Measurements from ENCODE around the gene REXO2.
A peak's percentile ranks its signal among the peaks of the same experiment; 100 is the strongest.

Gene REXO2

DNA sequence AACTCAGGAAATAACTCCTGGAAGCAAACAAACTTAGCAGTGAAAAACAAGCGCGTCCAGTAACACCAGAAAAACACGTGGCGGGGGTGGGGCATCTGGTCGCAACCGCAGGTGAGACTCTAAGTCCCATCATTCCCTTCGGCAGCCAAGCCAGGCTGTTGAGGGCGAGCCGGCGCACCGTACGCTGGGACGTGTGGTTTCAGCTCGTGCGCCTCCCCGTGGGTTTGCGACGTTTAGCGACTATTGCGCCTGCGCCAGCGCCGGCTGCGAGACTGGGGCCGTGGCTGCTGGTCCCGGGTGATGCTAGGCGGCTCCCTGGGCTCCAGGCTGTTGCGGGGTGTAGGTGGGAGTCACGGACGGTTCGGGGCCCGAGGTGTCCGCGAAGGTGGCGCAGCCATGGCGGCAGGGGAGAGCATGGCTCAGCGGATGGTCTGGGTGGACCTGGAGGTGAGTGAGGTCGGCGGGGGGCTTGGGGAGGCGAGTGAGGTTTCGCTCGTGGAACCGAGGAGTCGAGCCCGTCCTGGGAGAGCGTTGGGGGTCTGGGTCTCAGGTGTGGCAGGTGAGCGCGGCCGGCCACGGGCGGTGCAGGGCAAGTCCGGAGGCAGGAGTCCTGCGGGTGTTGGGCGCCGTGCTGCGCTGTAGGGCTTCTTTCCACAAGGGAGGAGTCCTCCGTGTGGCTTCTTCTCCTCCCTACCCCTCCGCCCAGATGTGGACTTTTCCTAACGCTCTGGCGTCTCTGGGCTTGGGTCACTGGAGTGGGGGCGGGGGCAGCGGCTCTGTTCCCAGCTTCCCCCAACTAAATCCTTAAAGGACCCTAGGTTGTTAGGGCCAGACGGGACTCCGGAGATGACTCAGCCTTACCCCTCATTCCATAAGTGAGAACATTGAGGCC, at the start of gene REXO2:
Gene REXO2 (plus strand): TSS at position 239 of the 892 bp plus-strand sequence. CDS start 62 bp downstream, at position 301.
- peak; percentile 95 for DNase-seq

DNA sequence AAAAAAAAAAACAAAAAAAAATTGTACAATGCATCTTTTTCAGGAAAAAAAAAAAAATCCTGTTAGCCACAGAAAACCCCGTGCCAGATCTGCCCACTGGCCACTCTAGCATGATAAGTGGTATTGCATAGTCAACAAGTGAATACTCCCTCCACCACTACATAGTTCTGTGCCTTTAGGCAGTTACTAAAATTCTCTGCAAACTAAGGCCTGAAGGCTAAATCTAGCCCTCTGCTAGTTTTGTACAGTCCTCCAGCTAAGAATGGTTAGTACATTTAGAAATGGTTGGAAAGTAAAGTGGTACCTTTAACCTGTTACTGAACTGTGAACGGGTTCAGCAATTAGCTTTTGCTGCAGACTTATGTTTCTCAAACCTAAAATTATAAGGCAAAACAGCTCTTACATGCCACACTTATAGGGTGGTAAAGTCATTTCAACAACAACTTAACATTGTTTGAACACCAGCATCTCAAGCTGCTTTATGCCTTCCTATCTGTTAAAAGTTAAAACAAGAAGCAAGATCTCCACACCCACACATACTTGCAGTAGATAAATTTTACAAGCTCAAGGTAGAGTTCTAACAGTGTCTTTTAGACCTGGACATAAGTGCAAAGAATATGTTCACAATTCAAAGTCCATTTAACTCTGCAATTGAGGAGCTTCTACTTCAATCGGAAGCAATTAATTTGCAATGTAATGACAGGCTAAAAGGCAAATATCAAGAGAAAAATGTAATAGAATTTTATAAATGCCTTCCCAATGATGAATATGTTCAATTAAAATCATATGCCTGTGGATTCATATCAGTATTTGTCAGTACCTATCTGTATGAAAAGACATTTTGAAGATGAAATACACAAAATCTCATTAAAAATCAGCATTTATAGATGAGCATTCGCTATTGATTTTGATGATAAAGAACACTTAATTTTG, 46.3 kb upstream of the REXO2 start:
- no peak for DNase-seq

DNA sequence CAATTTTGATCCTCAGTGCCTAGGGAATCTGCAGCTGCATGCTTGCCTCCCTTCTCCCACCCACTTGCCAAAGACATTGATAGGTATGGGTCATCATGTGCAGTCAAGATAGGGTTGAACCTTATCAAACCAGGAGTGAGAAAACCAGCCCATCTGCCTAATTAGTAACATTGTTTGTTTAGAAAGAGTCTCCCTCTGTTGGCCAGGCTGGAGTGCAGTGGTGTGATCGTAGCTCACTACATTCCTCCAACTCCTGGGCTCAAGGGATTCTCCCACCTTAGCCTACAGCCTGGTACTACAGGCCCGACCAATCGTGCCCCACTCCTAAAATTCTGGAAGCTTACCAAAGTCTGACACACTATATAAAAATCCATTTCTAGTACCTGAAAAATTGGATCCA, 43.5 kb upstream of the REXO2 start:
- no peak for DNase-seq

- no peak for DNase-seq
Measured at GRCh38 chr11:114396916-114397315, 42.4 kb upstream of the REXO2 start.

DNA sequence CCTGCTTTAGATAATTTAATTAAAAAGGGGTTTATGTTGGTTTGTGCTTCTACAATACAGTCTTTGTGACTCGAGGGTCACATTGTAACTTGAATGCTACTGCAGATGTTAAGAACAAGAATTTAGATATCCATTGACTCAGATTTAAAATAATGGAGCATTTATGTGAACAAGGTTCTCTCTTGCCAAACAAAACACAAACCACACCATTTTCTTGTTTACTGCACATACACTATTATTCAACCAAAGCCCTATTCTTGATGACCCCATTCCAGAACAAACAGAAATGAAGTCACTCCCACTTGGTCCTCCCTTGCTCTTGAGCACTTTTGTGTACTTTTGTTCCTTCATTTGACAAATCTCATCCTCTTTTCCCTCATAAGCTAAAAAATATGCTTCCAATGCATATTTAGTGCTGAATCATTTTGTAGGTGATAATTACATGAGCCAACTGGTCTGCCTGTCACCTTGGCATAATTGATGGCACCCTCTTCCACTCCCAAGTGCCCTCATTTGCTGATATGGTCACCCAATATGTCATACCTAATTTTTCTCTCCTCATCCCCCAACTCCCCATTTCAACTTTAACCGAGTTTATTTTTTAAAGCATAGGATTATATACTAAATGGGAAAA, 41.8 kb upstream of the REXO2 start:
- DNase-seq: no peak

DNA sequence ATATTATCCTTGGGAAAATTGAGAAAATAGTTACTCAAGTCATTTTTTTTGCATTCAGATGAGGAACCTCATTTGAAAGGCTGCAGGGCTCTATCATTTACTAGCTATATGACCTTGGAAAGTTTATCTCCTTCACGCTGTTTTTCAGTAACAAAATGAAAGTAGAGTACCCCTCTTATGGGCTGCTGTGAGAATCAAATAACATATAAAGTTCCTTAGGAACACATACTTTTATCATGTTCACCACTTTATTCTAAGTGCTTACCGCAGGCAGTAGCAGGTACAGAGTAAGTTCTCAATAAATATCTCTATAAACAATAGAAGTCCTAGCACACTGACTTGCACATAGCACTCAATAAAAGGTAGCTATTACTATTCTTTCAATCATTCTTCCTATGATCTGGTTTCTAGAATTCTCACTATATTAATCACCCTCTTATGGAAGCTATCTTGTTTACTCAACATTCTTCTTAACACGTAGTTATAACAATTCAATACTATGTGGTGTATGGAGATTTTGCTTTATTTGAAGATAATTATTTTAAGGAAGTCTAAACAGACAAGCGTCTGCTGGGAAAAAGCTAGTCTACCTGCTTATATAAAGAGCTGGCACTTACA, 40.9 kb upstream of the REXO2 start:
- DNase-seq: no peak

- DNase-seq: no peak
Measured at GRCh38 chr11:114399490-114400215, 39.6 kb upstream of the REXO2 start.

DNA sequence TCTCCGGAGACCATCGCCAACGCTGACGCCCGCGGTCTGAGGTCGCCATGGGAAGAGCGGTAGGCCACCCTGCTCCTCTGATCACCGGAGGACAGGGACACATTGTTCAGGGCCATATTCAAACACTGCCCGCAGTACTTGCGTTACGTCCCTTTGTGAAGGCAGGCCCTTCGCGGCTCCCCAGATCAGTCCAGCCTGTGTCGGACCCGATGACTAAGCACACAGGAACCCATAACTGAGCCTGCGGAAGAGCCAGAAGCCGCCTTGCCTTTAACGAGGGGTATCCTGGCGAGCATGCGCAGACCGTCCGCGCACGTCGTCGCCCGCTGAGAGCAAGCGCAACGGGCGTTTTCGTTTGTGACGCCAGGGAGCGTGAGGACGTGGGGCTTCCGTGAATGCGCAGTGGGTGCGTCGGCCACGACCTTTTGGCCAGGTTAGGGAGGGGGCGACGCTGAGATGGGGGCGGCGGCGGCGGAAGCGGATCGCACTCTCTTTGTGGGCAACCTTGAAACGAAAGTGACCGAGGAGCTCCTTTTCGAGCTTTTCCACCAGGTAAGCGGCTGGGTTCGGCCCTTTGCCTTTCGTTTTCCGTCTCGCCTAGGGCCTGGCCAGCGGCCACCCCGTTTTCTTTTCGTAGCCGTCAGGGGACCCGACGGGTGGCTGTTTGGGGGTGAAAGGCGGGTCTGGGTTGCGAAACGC, 38.9 kb upstream of the REXO2 start, which contains the start of the genes C11orf71 and RBM7:
Gene C11orf71 (minus strand): TSS at position 296 of the 699 bp plus-strand sequence. CDS start 180 bp downstream, at position 116.
Gene RBM7 (plus strand): TSS at position 451 of the 699 bp plus-strand sequence. CDS start 6 bp downstream, at position 457.
- peak; percentile 99 for DNase-seq

DNA sequence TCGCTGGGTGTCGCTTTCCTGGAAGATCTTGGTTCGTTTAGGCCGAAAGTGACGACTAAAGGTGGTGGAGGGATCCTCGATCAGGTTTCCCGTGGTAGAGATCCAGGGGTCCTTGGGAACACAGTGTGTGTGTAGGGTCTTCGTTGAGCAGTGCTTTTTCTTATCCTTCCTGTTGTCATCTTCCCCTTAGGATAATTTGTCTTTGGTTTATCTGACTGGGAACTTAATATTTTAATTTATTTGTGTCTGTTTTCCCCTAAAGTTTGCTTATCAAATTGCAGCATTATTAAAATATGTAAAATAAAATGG, 38.4 kb upstream of the REXO2 start:
- DNase-seq: no peak

- DNase-seq: no peak
Measured at GRCh38 chr11:114401311-114401710, 38.0 kb upstream of the REXO2 start.

DNA sequence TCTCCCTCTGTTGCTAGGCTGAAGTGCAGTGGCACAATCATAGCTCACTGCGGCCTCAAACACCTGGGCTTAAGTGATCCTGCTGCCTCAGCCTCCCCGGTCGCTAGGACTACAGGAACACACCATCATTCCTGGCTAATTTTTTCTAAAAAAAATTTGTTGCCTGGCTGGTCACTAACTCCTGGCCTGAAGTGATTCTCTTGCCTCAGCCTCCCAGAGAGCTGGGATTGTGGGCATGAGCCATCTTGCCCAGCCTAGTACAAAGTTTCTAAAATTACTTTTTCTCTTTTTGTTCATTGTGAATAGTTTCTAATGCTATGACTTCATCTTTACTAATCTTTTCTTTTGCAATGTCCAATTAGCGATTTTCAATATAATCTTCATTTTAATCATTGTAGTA, 26.3 kb upstream of the REXO2 start:
- DNase-seq: no peak

DNA sequence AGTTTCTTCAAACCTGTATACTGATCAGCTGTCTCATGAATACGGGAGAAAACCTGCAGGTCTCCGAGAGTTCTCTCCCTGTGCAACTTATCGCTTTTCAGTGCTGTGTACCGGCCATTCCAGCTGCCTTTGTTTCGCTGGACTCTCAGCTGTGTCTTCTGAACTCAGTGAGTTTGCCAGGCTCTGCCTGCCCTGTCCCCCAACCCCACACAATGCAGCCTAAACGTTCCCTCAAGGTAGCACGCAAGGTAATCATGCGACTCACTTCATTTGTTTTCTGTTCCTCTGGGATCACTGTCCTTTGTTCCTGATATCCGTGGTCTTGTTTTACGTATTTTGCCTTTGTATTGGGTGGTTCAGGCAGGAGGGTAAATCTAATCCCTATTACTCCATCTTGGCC, 25.3 kb upstream of the REXO2 start:
- DNase-seq: no peak

DNA sequence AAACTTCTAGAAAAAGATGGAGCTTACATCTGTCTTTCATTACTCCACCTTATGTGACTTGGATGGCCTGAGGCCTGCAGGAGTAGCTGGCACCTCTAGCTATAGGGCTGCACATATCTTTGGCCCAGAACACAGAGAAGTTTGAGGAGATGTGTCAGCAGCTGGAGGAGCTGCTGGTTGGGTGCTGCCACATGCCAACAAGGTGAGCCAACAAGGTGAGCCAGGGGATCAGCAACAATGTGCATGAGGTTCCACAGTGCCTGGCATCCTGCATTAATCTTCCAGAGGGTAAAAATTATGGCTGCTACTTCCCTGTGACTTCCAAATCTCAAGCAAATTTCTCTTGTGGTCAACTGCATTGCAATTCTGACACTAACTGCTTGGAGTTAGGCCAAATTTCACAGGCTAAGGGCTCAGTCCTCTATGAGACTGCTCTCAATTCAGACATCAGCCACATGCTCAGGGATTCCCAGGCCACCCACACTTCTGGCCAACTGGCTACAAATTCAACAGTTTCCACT, 22.8 kb upstream of the REXO2 start:
- no peak for DNase-seq

GRCh38 chr11:114426280-114426679, 13.0 kb upstream of the REXO2 start:
- DNase-seq: no peak

DNA sequence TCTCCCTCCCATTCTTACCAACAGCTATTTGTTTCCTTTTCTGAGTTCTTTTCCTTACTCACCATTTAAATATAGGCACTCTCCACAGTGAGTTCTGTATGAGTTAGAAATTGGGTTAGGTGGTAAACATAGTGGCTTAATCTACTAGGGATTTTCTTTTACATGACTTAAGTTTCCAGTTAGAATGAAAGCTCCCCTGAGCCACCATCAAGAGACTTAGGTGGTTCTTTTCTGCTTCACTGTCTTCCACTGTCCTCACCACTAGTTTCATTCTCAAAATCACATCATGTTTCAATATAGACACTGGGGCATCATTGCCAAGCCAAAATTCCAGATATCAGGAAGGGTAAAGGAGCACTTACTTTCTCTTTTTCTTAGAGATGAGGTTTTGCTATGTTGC, 9.0 kb upstream of the REXO2 start:
- no peak for DNase-seq

- DNase-seq: no peak
Measured at GRCh38 chr11:114432893-114433292, 6.4 kb upstream of the REXO2 start.

GRCh38 chr11:114433376-114433775, 5.9 kb upstream of the REXO2 start:
- DNase-seq: no peak

DNA sequence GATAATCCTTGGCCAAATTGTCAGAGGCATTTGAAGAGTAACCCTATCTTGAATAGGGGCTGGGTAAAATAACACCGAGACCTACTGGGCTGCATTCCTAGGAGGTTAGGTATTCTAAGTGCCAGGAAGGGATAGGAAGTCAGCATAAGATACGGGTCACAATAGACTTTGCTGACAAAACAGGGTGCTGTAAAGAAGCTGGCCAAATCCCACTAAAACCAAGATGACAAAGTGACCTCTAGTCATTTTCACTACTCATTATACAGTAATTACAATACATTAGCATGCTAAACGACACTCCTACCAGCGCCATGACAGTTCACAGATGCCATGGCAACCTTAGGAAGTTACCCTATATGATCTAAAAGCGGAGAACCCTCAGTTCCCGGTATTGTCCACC, 964 bp upstream of the REXO2 start:
- DNase-seq: no peak

GRCh38 chr11:114440121-114440860, 1.0 kb downstream of the REXO2 start:
- DNase-seq: no peak

Data from stimulated activated CD4-positive, alpha-beta T cell treated with anti-CD3 and anti-CD28 coated beads, Interleukin-4, amount 100 ng/mL, for 24 hours (primary cell).